Psoas muscle (tissue), 8 donors: ENCODE measurements around the gene ABCC11. TPM values are rescaled to one million over a fixed set of nuclear protein-coding genes. Genes with fewer than 3 reads are reported as not detected.
"Not testable (repeated sequence)": the region's sequence is repeated elsewhere in the genome, so short reads cannot be mapped to it uniquely, and the experiment has no call there.

Source experiments
- ATAC-seq, 4 donors: fragments of 200-7000 bp; cut with Tn5 transposase; one replicate each; pipeline ENCODE4 v1.9.1; 2020; ENCODE audit warnings: moderate library complexity in 3 of 4, mild to moderate bottlenecking in 2 of 4
- DNase-seq, 2 donors: peaks; one replicate each; pipeline ENCODE4 v3.0.0-alpha.2; 2020
- H3K27ac ChIP-seq: fragments of 200-600 bp; one replicate; pipeline ENCODE4 v1.8.0; 2022
- H3K27me3 ChIP-seq, 3 donors: fragments of 200-600 bp in 1 of 3; one replicate each; pipeline versions ENCODE4 v1.6.1 to v1.8.0; 2013 to 2022; ENCODE audit warnings: low read length in 2 of 3, mild to moderate bottlenecking in 2 of 3, moderate library complexity in 1 of 3; ENCODE audit not compliant: insufficient read depth in 3 of 3
- H3K36me3 ChIP-seq, 2 donors: fragments of 200-600 bp in 1 of 2; one replicate each; pipeline versions ENCODE4 v1.6.1 to v1.8.0; 2013 to 2022; ENCODE audit warnings: low read depth in 1 of 2, mild to moderate bottlenecking in 1 of 2, moderate library complexity in 1 of 2; ENCODE audit not compliant: insufficient read depth in 1 of 2
- H3K4me1 ChIP-seq: fragments of 200-600 bp; one replicate; pipeline ENCODE4 v1.8.0; 2022
- H3K4me3 ChIP-seq: fragments of 200-600 bp; one replicate; pipeline ENCODE4 v1.8.0; 2022; ENCODE audit warnings: mild to moderate bottlenecking
- H3K9me3 ChIP-seq: fragments of 200-600 bp; one replicate; pipeline ENCODE4 v1.8.0; 2022
- CTCF ChIP-seq: fragments of 200-600 bp; IDR thresholded peaks from one replicate; pipeline ENCODE4 v1.8.0; 2022; ENCODE audit warnings: antibody characterized with exemption
- WGBS, 3 donors: extraction: QIAGEN DNeasy Blood & Tissue Kit; methylation state at CpG; one replicate each; pipeline versions ENCODE4 v1.1.6 to v1.1.7; 2013; 5-methylcytosine and 5-hydroxymethylcytosine counted together
- intact Hi-C, 2 donors: fragments of 100-400 bp; cut with DNase I; formaldehyde crosslinking; loops; one replicate each; pipeline versions ENCODE4 v1.11.0 to v1.14.2; 2022
- polyA plus RNA-seq, 3 donors: library from polyadenylated mRNA; stranded (reverse); fragments of 200-250 nt; gene quantifications; one replicate each; pipeline ENCODE4 v1.2.3, GENCODE V29; 2013
- total RNA-seq, 4 donors: library from RNA; stranded (reverse); fragmentation: NEBNext Ultra II Directional in 2 of 4; extraction: Animal tissue kit (Norgen Biotek cat#: 25700) in 2 of 4; gene quantifications; one replicate each; pipeline versions ENCODE4 v1.2.1 to v1.2.4, GENCODE V29; 2021 to 2023
- donor health status: healthy with polysubstance abuse.
- donor health status: DM: no; HTN: no; CAD: no; lungs with moderate emphysema.
- donor health status: Bipolar disorder and iron deficiency.
- donor health status: healthy.
- donor health status: DM: yes; HTN: yes; CAD: no.
- donor health status: DM: no; HTN: no; CAD: no.
- donor health status: DM: no; HTN: no; CAD: no.
- donor health status: DM: yes; HTN: yes; CAD: no.

ABCC11 gene
- total and polyA plus RNA-seq, 7 donors: 0.05 to 0.22 (median 0.15) TPM; not detected in 1

- Histone ChIP-seq H3K9me3 (no peaks in the 10 kb centered on the region), H3K4me1 (no peaks in the 10 kb centered on the region), H3K36me3 (no peaks in the 10 kb centered on the region), H3K4me3 (no peak overlapping the region), H3K27me3 (peaks cover 0 to 4% (median 0%) of the 10 kb centered on the region in 3 donors), H3K27ac (no peak overlapping the region)
- ATAC-seq (no peak), DNase-seq (no peak)
- 77 to 82% (median 81%) methylated on average over 6 of the region's 6 CpGs for WGBS, 3 donors
- TF ChIP-seq CTCF: no peak
- intact Hi-C loops: no loop called here
These were observed 62.7 kb downstream of the ABCC11 start for GRCh38 chr16:48184681-48185080.

- WGBS, 3 donors: 80 to 82% (median 80%) methylated on average over 8 of the region's 8 CpGs
- DNase-seq (no peak), ATAC-seq (no peak)
- H3K9me3 ChIP-seq: no peaks in the 10 kb centered on the region
- no peak overlapping the region for H3K27ac ChIP-seq
- no peak overlapping the region for H3K4me3 ChIP-seq
- H3K4me1 ChIP-seq: no peaks in the 10 kb centered on the region
- H3K27me3 ChIP-seq: peaks cover 0 to 4% (median 0%) of the 10 kb centered on the region in 3 donors
- intact Hi-C loops: no loop called here
- no peak for TF ChIP-seq CTCF
- H3K36me3 ChIP-seq: no peaks in the 10 kb centered on the region
These were observed 64.3 kb downstream of the ABCC11 start for GRCh38 chr16:48182979-48183537.

- WGBS, 3 donors: 41 to 50% (median 47%) methylated on average over 14 of the region's 14 CpGs
- H3K27me3 ChIP-seq, H3K4me1 ChIP-seq, ATAC-seq, DNase-seq, H3K4me3 ChIP-seq, H3K36me3 ChIP-seq, H3K9me3 ChIP-seq, intact Hi-C loops, H3K27ac ChIP-seq: not testable (repeated sequence)
These were observed 65.4 kb downstream of the ABCC11 start for GRCh38 chr16:48181746-48182520.

DNA sequence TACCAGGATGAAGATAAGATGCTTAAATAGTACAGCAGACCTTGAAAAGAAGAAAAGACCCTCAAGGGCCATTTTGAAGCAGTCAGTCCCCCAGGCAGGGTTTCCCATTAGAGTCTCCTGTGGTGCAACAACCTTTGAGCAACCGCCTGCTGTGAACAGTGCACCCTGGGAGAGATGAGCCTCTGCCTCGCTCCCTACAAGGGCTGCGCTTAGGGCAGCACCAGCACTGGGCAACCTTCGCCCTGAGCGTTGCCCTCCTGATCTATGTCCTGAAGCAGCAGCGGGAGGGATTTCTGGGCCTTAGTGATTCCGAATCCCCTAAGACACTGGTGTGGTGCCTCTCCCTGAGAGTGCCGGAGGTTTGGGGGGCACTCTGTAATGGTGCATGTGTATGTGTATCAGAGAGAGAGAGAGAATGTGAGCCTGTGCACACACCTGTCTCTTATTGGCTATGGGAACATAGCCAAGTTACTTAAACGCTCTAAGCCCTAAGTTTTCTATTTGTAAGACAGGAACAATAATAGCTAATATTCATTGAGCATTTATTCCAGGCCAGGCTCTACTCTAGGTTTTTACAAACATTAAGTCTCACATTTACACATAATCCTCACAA, 66.4 kb downstream of the ABCC11 start:
- 85 to 86% (median 86%) methylated on average over 9 of the region's 9 CpGs for WGBS, 3 donors
- Histone ChIP-seq H3K4me3 (no peak overlapping the region), H3K4me1 (no peaks in the 10 kb centered on the region), H3K36me3 (no peaks in the 10 kb centered on the region), H3K9me3 (no peaks in the 10 kb centered on the region), H3K27me3 (peaks cover 0 to 4% (median 0%) of the 10 kb centered on the region in 3 donors), H3K27ac (no peak overlapping the region)
- intact Hi-C loops: no loop called here
- no peak for DNase-seq
- no peak for ATAC-seq
- TF ChIP-seq CTCF: no peak

GRCh38 chr16:48176635-48177408, 70.5 kb downstream of the ABCC11 start:
- DNase-seq: no peak
- no peak for TF ChIP-seq CTCF
- Histone ChIP-seq H3K36me3 (no peaks in the 10 kb centered on the region), H3K9me3 (no peaks in the 10 kb centered on the region), H3K4me1 (no peaks in the 10 kb centered on the region), H3K27me3 (peaks cover 0 to 3% (median 0%) of the 10 kb centered on the region in 3 donors), H3K4me3 (no peak overlapping the region), H3K27ac (no peak overlapping the region)
- ATAC-seq: no peak
- intact Hi-C loops: no loop called here
- WGBS, 3 donors: 84 to 87% (median 86%) methylated on average over 20 of the region's 20 CpGs
